ENCODE data around the gene HPSE2.

- TF ChIP-seq CTCF (IDR thresholded peaks at IDR 0.05) (no peak), POLR2A (IDR thresholded peaks at IDR 0.05) (no peak), POLR2AphosphoS5 (IDR thresholded peaks at IDR 0.05) (no peak)
Observed at GRCh38 chr10:98861962-98862361, 373.7 kb downstream of the HPSE2 start.
